ENCODE results near the gene PXN. TPM values are rescaled to one million over a fixed set of nuclear protein-coding genes. Genes with fewer than 3 reads are reported as not detected.
"Not testable (repeated sequence)": the region's sequence is repeated elsewhere in the genome, so short reads cannot be mapped to it uniquely, and the experiment has no call there.

Gene PXN
- total RNA-seq, 1 experiment from 2014 or later = 156 TPM

GRCh38 chr12:120239776-120240494 is 25.6 kb downstream of the PXN start:
- Mint-ChIP-seq H3K36me3 (ENCODE audit: insufficient read depth, unreplicated experiment) (peaks cover 14% of the 10 kb centered on the region), H3K27me3 (ENCODE audit: unreplicated experiment) (no peaks in the 10 kb centered on the region), H3K4me3 (ENCODE audit: low read depth, unreplicated experiment) (no peak overlapping the region), H3K4me1 (ENCODE audit: low read depth, unreplicated experiment) (peaks cover 55% of the 10 kb centered on the region), H3K27ac (ENCODE audit: unreplicated experiment) (no peak overlapping the region), H3K9me3 (ENCODE audit: low read depth, unreplicated experiment) (no peaks in the 10 kb centered on the region)
- no TSS peak for BruUV-seq (replicated peaks)
- CTCF ChIA-PET = interaction anchor here (0.6 to 1.7 kb wide), 6 partner anchors 9 to 229 kb away, joined by 3 to 7 read pairs (median 4); partner anchors contain the start of gene PXN
- no peak for TF ChIP-seq CTCF (IDR thresholded peaks at IDR 0.05; ENCODE audit: unreplicated experiment)
- intact Hi-C loops (cut with micrococcal nuclease; ENCODE audit: unreplicated experiment) = loop anchor here (10.0 kb wide), 1 partner anchor 195 kb away; the partner anchor contains the start of gene COX6A1
- no peak for DNase-seq

- Mint-ChIP-seq H3K27me3 (ENCODE audit: unreplicated experiment) (no peaks in the 10 kb centered on the region), H3K4me1 (ENCODE audit: low read depth, unreplicated experiment) (peaks cover 63% of the 10 kb centered on the region), H3K36me3 (ENCODE audit: insufficient read depth, unreplicated experiment) (peaks cover 18% of the 10 kb centered on the region), H3K9me3 (ENCODE audit: low read depth, unreplicated experiment) (no peaks in the 10 kb centered on the region), H3K4me3 (ENCODE audit: low read depth, unreplicated experiment) (no peak overlapping the region), H3K27ac (ENCODE audit: unreplicated experiment) (no peak overlapping the region)
- no TSS peak for BruUV-seq (replicated peaks)
- no peak for DNase-seq
- CTCF ChIA-PET = interaction anchor here (0.7 to 1.7 kb wide), 7 partner anchors 8 to 33 kb away, joined by 3 to 7 read pairs (median 4); no protein-coding TSS in a partner anchor
- intact Hi-C loops (cut with micrococcal nuclease; ENCODE audit: unreplicated experiment) = loop anchor here (10.0 kb wide), 1 partner anchor 196 kb away; the partner anchor contains the start of gene COX6A1
- TF ChIP-seq CTCF (IDR thresholded peaks at IDR 0.05; ENCODE audit: unreplicated experiment) = no peak
Observed at GRCh38 chr12:120238839-120239445, 26.6 kb downstream of the PXN start.

GRCh38 chr12:120238217-120238616 is 27.3 kb downstream of the PXN start:
- no peak overlapping the region for H3K4me3 Mint-ChIP-seq (ENCODE audit: low read depth, unreplicated experiment)
- CTCF ChIA-PET = interaction anchor here (0.7 to 1.6 kb wide), 6 partner anchors 10 to 37 kb away, joined by 3 to 6 read pairs (median 4); partner anchors contain the start of genes PXN and RPLP0
- TF ChIP-seq CTCF (IDR thresholded peaks at IDR 0.05; ENCODE audit: unreplicated experiment) = no peak
- H3K4me1 Mint-ChIP-seq (ENCODE audit: low read depth, unreplicated experiment) = peaks cover 68% of the 10 kb centered on the region
- H3K27ac Mint-ChIP-seq (ENCODE audit: unreplicated experiment) = no peak overlapping the region
- no peaks in the 10 kb centered on the region for H3K27me3 Mint-ChIP-seq (ENCODE audit: unreplicated experiment)
- BruUV-seq (replicated peaks) = no TSS peak
- no peak for DNase-seq
- H3K36me3 Mint-ChIP-seq (ENCODE audit: insufficient read depth, unreplicated experiment) = peaks cover 22% of the 10 kb centered on the region
- intact Hi-C loops (cut with micrococcal nuclease; ENCODE audit: unreplicated experiment) = loop anchor here (10.0 kb wide), 1 partner anchor 197 kb away; the partner anchor contains the start of gene COX6A1
- H3K9me3 Mint-ChIP-seq (ENCODE audit: low read depth, unreplicated experiment) = no peaks in the 10 kb centered on the region

GRCh38 chr12:120237360-120238171 is 28.0 kb downstream of the PXN start:
- CTCF ChIA-PET = interaction anchor here (0.8 to 1.6 kb wide), 5 partner anchors 9 to 37 kb away, joined by 3 to 5 read pairs (median 4); partner anchors contain the start of genes PXN and RPLP0
- Mint-ChIP-seq H3K27me3 (ENCODE audit: unreplicated experiment) (no peaks in the 10 kb centered on the region), H3K36me3 (ENCODE audit: insufficient read depth, unreplicated experiment) (peaks cover 28% of the 10 kb centered on the region), H3K9me3 (ENCODE audit: low read depth, unreplicated experiment) (no peaks in the 10 kb centered on the region), H3K4me3 (ENCODE audit: low read depth, unreplicated experiment) (no peak overlapping the region), H3K27ac (ENCODE audit: unreplicated experiment) (no peak overlapping the region), H3K4me1 (ENCODE audit: low read depth, unreplicated experiment) (peaks cover 69% of the 10 kb centered on the region)
- intact Hi-C loops (cut with micrococcal nuclease; ENCODE audit: unreplicated experiment) = loop anchor here (10.0 kb wide), 1 partner anchor 197 kb away; the partner anchor contains the start of gene COX6A1
- no peak for TF ChIP-seq CTCF (IDR thresholded peaks at IDR 0.05; ENCODE audit: unreplicated experiment)
- no peak for DNase-seq
- BruUV-seq (replicated peaks) = no TSS peak

GRCh38 chr12:120236809-120237208 is 28.7 kb downstream of the PXN start:
- H3K4me3 Mint-ChIP-seq (ENCODE audit: low read depth, unreplicated experiment) = not testable (repeated sequence)
- CTCF ChIA-PET = interaction anchor here (0.7 to 2.8 kb wide), 4 partner anchors 9 to 249 kb away, joined by 3 to 20 read pairs (median 4); no protein-coding TSS in a partner anchor

More at GRCh38 chr12:120236809-120237208, 28.7 kb downstream of the PXN start:
- not testable (repeated sequence) for H3K27ac Mint-ChIP-seq (ENCODE audit: unreplicated experiment); H3K27me3 Mint-ChIP-seq (ENCODE audit: unreplicated experiment); DNase-seq; BruUV-seq (replicated peaks); H3K9me3 Mint-ChIP-seq (ENCODE audit: low read depth, unreplicated experiment)
- intact Hi-C loops (cut with micrococcal nuclease; ENCODE audit: unreplicated experiment) = loop anchor here (10.0 kb wide), 1 partner anchor 198 kb away; the partner anchor contains the start of gene COX6A1
- peaks cover 32% of the 10 kb centered on the region for H3K36me3 Mint-ChIP-seq (ENCODE audit: insufficient read depth, unreplicated experiment)
- peaks cover 74% of the 10 kb centered on the region for H3K4me1 Mint-ChIP-seq (ENCODE audit: low read depth, unreplicated experiment)

Measured in Calu3 (cell line).